H1 (cell line): ENCODE measurements around the gene GCNA. TPM values are rescaled to one million over a fixed set of nuclear protein-coding genes. Genes with fewer than 3 reads are reported as not detected.

Source experiments
- CTCF ChIA-PET: fragments of 300-600 bp; sonication (Branson Sonifier 250); formaldehyde crosslinking; loops from one replicate; lab custom pipeline; 2021; ENCODE audit not compliant: partially characterized antibody; lab: Charles Lee
- POLR2A ChIA-PET: fragments of 300-600 bp; sonication (Branson Sonifier 250); formaldehyde crosslinking; loops from one replicate; lab custom pipeline; 2021; ENCODE audit warnings: inconsistent platforms; ENCODE audit not compliant: partially characterized antibody; lab: Charles Lee
- DNase-seq, 2 experiments: peaks; one replicate each; pipeline versions ENCODE4 v3.0.0 to v3.0.0-alpha.2; 2010 to 2022; ENCODE audit warnings: low spot score in 2 of 2, low read depth in 1 of 2, mixed read lengths in 1 of 2
- FAIRE-seq: peaks from 2 replicates; lab custom pipeline; 2011; peaks lifted over from hg19 to GRCh38; lab: Jason Lieb, UNC
- H2AFZ ChIP-seq: 2 replicates; pipeline ENCODE4 v1.8.1; 2012; ENCODE audit warnings: low read length, inconsistent platforms
- H2AK5ac ChIP-seq: 2 replicates; pipeline ENCODE4 v1.6.1; 2013; ENCODE audit warnings: low read depth, low read length
- H2BK120ac ChIP-seq: replicated peaks from 2 replicates; pipeline ENCODE3; 2013; ENCODE audit warnings: low read depth, low read length, inconsistent platforms
- H2BK12ac ChIP-seq: 2 replicates; pipeline ENCODE4 v1.6.1; 2013; ENCODE audit warnings: low read depth, low read length
- H2BK15ac ChIP-seq: 2 replicates; pipeline ENCODE4 v1.6.1; 2013; ENCODE audit warnings: low read length
- H2BK20ac ChIP-seq: 2 replicates; pipeline ENCODE4 v1.6.1; 2013; ENCODE audit warnings: low read length
- H2BK5ac ChIP-seq: 2 replicates; pipeline ENCODE4 v1.6.1; 2013; ENCODE audit warnings: low read depth, low read length
- H3K14ac ChIP-seq: 2 replicates; pipeline ENCODE4 v1.6.1; 2013; ENCODE audit warnings: inconsistent platforms; ENCODE audit not compliant: insufficient read length
- H3K18ac ChIP-seq: 2 replicates; pipeline ENCODE4 v1.6.1; 2013; ENCODE audit warnings: low read length; ENCODE audit errors: extremely low read depth
- H3K23ac ChIP-seq: 2 replicates; pipeline ENCODE4 v1.6.1; 2013; ENCODE audit warnings: inconsistent platforms; ENCODE audit not compliant: insufficient read length
- H3K23me2 ChIP-seq: 2 replicates; pipeline ENCODE4 v1.6.1; 2013; ENCODE audit warnings: low read depth, low read length
- H3K27ac ChIP-seq: 2 replicates; pipeline ENCODE4 v1.6.1; 2011; ENCODE audit warnings: low read depth, low read length, inconsistent platforms
- H3K27me3 ChIP-seq, 4 experiments: replicated peaks in 1 of 4; 1 replicate in 1 of 4; 2 replicates in 3 of 4; pipeline versions ENCODE4 v1.6.1 to v1.8.1; 2011 to 2013; ENCODE audit warnings: low read length in 3 of 4, mild to moderate bottlenecking in 3 of 4, inconsistent platforms in 2 of 4, mixed read lengths in 2 of 4, moderate library complexity in 1 of 4; ENCODE audit not compliant: control insufficient read depth in 3 of 4, insufficient read depth in 3 of 4; ENCODE audit errors: extremely low read depth in 1 of 4
- H3K36me3 ChIP-seq, 4 experiments: 2 replicates each; pipeline versions ENCODE4 v1.6.1 to v1.8.1; 2011 to 2013; ENCODE audit warnings: mild to moderate bottlenecking in 4 of 4, low read length in 3 of 4, moderate library complexity in 2 of 4, control low read depth in 1 of 4, inconsistent platforms in 1 of 4; ENCODE audit not compliant: insufficient read depth in 4 of 4, control insufficient read depth in 2 of 4
- H3K4ac ChIP-seq: replicated peaks from 2 replicates; pipeline ENCODE3; 2013; ENCODE audit warnings: low read length, low read depth, mixed read lengths, inconsistent platforms; ENCODE audit not compliant: insufficient read length
- H3K4me1 ChIP-seq, 4 experiments: replicated peaks in 1 of 4; 1 replicate in 1 of 4; 2 replicates in 3 of 4; pipeline versions ENCODE4 v1.6.1 to v1.8.1; 2011 to 2013; ENCODE audit warnings: low read length in 3 of 4, inconsistent platforms in 2 of 4, mixed read lengths in 1 of 4; ENCODE audit not compliant: insufficient read depth in 4 of 4, control insufficient read depth in 3 of 4
- H3K4me2 ChIP-seq, 2 experiments: 2 replicates each; pipeline versions ENCODE4 v1.6.1 to v1.8.1; 2011 to 2013; ENCODE audit warnings: low read depth in 2 of 2, low read length in 2 of 2, control low read depth in 1 of 2, inconsistent platforms in 1 of 2, mild to moderate bottlenecking in 1 of 2; ENCODE audit not compliant: insufficient read depth in 1 of 2
- H3K4me3 ChIP-seq, 4 experiments: fragments of 200-600, 300-600 bp in 1 of 4; sonication (generic), shearing (Covaris generic), sonication (Bioruptor Twin) in 1 of 4; 2 replicates each; pipeline versions ENCODE4 v1.5.1 to v1.8.1; 2011 to 2016; ENCODE audit warnings: low read length in 4 of 4, low read depth in 3 of 4, control low read depth in 2 of 4, inconsistent platforms in 2 of 4, mild to moderate bottlenecking in 2 of 4, mixed read lengths in 1 of 4, moderate library complexity in 1 of 4; ENCODE audit not compliant: insufficient read depth in 2 of 4; ENCODE audit errors: extremely low read depth in 1 of 4
- H3K56ac ChIP-seq: replicated peaks from 2 replicates; pipeline ENCODE3; 2013; ENCODE audit warnings: low read depth, mild to moderate bottlenecking, mixed read lengths, low read length, inconsistent platforms; ENCODE audit not compliant: insufficient read length
- H3K79me1 ChIP-seq: 2 replicates; pipeline ENCODE4 v1.6.1; 2013; ENCODE audit warnings: low read depth, low read length, control low read depth
- H3K79me2 ChIP-seq, 2 experiments: 2 replicates each; pipeline versions ENCODE4 v1.6.1 to v1.8.1; 2012 to 2013; ENCODE audit warnings: low read length in 2 of 2, mild to moderate bottlenecking in 2 of 2, inconsistent platforms in 1 of 2; ENCODE audit not compliant: insufficient read depth in 2 of 2, control insufficient read depth in 1 of 2
- H3K9ac ChIP-seq, 4 experiments: replicated peaks in 1 of 4; 1 replicate in 1 of 4; 2 replicates in 3 of 4; pipeline versions ENCODE4 v1.6.1 to v1.8.1; 2011 to 2013; ENCODE audit warnings: low read depth in 3 of 4, low read length in 3 of 4, control low read depth in 2 of 4, mild to moderate bottlenecking in 2 of 4, moderate library complexity in 2 of 4, inconsistent platforms in 1 of 4; ENCODE audit errors: extremely low read depth in 1 of 4
- H3K9me3 ChIP-seq, 2 experiments: 2 replicates each; pipeline versions ENCODE4 v1.6.1 to v1.8.1; 2012 to 2013; ENCODE audit warnings: mild to moderate bottlenecking in 2 of 2, moderate library complexity in 2 of 2, control low read depth in 1 of 2, inconsistent platforms in 1 of 2, low read depth in 1 of 2, low read length in 1 of 2, mixed read lengths in 1 of 2; ENCODE audit not compliant: insufficient read depth in 2 of 2
- H4K20me1 ChIP-seq, 2 experiments: replicated peaks in 1 of 2; 2 replicates each; pipeline versions ENCODE3 to v1.8.1; 2011 to 2013; ENCODE audit warnings: inconsistent platforms in 2 of 2, low read length in 2 of 2, mild to moderate bottlenecking in 1 of 2; ENCODE audit not compliant: insufficient read depth in 2 of 2, control insufficient read depth in 1 of 2
- H4K5ac ChIP-seq: 2 replicates; pipeline ENCODE4 v1.6.1; 2013; ENCODE audit warnings: low read length, low read depth, mixed read lengths, inconsistent platforms; ENCODE audit not compliant: insufficient read length
- H4K8ac ChIP-seq: 2 replicates; pipeline ENCODE4 v1.8.0; 2013; ENCODE audit warnings: mild to moderate bottlenecking, moderate library complexity, low read length, inconsistent platforms; ENCODE audit not compliant: insufficient read depth; ENCODE audit errors: extremely low read depth
- H4K91ac ChIP-seq: replicated peaks from 2 replicates; pipeline ENCODE3; 2013; ENCODE audit warnings: low read length, mixed read lengths, inconsistent platforms; ENCODE audit not compliant: insufficient read length
- BRCA1 ChIP-seq: IDR thresholded peaks from 2 replicates; pipeline ENCODE4 v1.6.1; 2012; ENCODE audit warnings: low read depth, low read length, improper control_type of control experiment
- CEBPB ChIP-seq: IDR thresholded peaks from 2 replicates; pipeline ENCODE4 v1.6.1; 2012; ENCODE audit warnings: low read depth, low read length
- WGBS, 2 experiments: shearing (Covaris generic) in 1 of 2; methylation state at CpG; one replicate each; pipeline versions ENCODE4 v1.1.6 to v1.1.7; 2013 to 2015; ENCODE audit warnings: low lambda C conversion rate in 2 of 2, mixed read lengths in 2 of 2, inconsistent platforms in 1 of 2, low coverage in 1 of 2, missing lambda C conversion rate in 1 of 2; ENCODE audit not compliant: insufficient replicate concordance in 2 of 2, insufficient coverage in 1 of 2, insufficient read length in 1 of 2; ENCODE audit errors: extremely low coverage in 1 of 2, missing lambda C conversion rate in 1 of 2; 5-methylcytosine and 5-hydroxymethylcytosine counted together
- polyA plus RNA-seq, 7 experiments: library from polyadenylated mRNA; depleted of rRNA in 3 of 7; stranded (reverse) in 5 of 7; unstranded in 2 of 7; fragments of >200 nt in 5 of 7; fragments of 200-250 nt in 2 of 7; gene quantifications; 1 replicate in 5 of 7; 2 replicates in 1 of 7; 4 replicates in 1 of 7; pipeline versions ENCODE4 v1.2.1 to v1.2.3, GENCODE V29; 2011 to 2013; ENCODE audit warnings: missing spikeins in 2 of 7, mixed read lengths in 2 of 7
- total RNA-seq: library from RNA; stranded (reverse); fragmentation: NEBNext Ultra II Directional; extraction: Animal tissue kit (Norgen Biotek cat#: 25700); gene quantifications from 2 replicates; pipeline ENCODE4 v1.2.1, GENCODE V29; 2021

Gene GCNA
- total and polyA plus RNA-seq, 2 of the 8 experiments (the other 6 are each of a cell fraction or from before 2014, with no cell fraction given): 0.41 to 0.95 TPM

- Histone ChIP-seq H3K4me3 (no peak overlapping the region), H4K91ac (no peak overlapping the region), H3K27ac (no peak overlapping the region; the same call in 1 of the 2 replicates), H2BK5ac (no peak overlapping the region), H3K4me1 (no peaks in the 10 kb centered on the region), H2AFZ (no peak overlapping the region), H3K4ac (no peak overlapping the region), H2BK15ac (no peak overlapping the region), H2BK12ac (no peak overlapping the region), H2AK5ac (no peak overlapping the region), H3K36me3 (no peaks in the 10 kb centered on the region), H4K20me1 (no peaks in the 10 kb centered on the region), H3K4me2 (no peak overlapping the region), H3K79me2 (no peaks in the 10 kb centered on the region), H3K23me2 (no peaks in the 10 kb centered on the region), H3K56ac (no peak overlapping the region), H4K8ac (no peak overlapping the region), H3K79me1 (no peaks in the 10 kb centered on the region), H2BK20ac (no peak overlapping the region), H2BK120ac (no peak overlapping the region), H3K9me3 (no peaks in the 10 kb centered on the region), H3K23ac (no peak overlapping the region), H3K27me3 (no peaks in the 10 kb centered on the region), H4K5ac (no peak overlapping the region), H3K14ac (no peak overlapping the region), H3K9ac (no peak overlapping the region), H3K18ac (no peak overlapping the region)
- FAIRE-seq (no peak), DNase-seq (no peak)
- ChIA-PET CTCF (no interaction called here), POLR2A (no interaction called here)
- 89% methylated on average over 7 of the region's 9 CpGs; no CpG with 5 or more reads in 1 of the 2 experiments for WGBS, 2 experiments
- TF ChIP-seq CEBPB: no peak
- no peak for TF ChIP-seq BRCA1
These were observed 58.4 kb downstream of the GCNA start for GRCh38 chrX:71636438-71637252.
